K562 (cell line): ENCODE results near the gene DNMBP. TPM values are rescaled to one million over a fixed set of nuclear protein-coding genes. Genes with fewer than 3 reads are reported as not detected.

Experiments used
- ARID2 ChIP-seq: fragments of 450-650 bp; IDR thresholded peaks from 2 replicates; pipeline ENCODE4 v1.6.1; 2017; ENCODE audit warnings: antibody characterized with exemption, mild to moderate bottlenecking
- CTCF ChIP-seq, 3 experiments: IDR thresholded peaks in 2 of 3; conservative IDR thresholded peaks in 1 of 3; 2 replicates each; pipeline ENCODE4 v1.5.1; 2011 to 2012; ENCODE audit warnings: low read length in 3 of 3, mild to moderate bottlenecking in 3 of 3, control low read depth in 2 of 3, improper control_type of control experiment in 1 of 3, inconsistent platforms in 1 of 3, low read depth in 1 of 3, mixed read lengths in 1 of 3, moderate library complexity in 1 of 3; ENCODE audit not compliant: insufficient read depth in 2 of 3
- GTF2E2 ChIP-seq: fragments of 200-800 bp; sonication (Bioruptor generic); IDR thresholded peaks from 2 replicates; pipeline ENCODE4 v1.6.1; 2016; ENCODE audit warnings: missing genetic modification characterization, missing compliant biosample characterization
- NFXL1 ChIP-seq: fragments of 450-650 bp; formaldehyde crosslinking; IDR thresholded peaks from 2 replicates; pipeline ENCODE4 v1.4.0; 2021; ENCODE audit warnings: mild to moderate bottlenecking
- RAD21 ChIP-seq, 2 experiments: fragments of 250-450 bp in 1 of 2; fragments of 450-650 bp in 1 of 2; sonication (Bioruptor Pico) in 1 of 2; formaldehyde crosslinking in 1 of 2; IDR thresholded peaks in 1 of 2; conservative IDR thresholded peaks in 1 of 2; 2 replicates each; pipeline versions ENCODE4 v1.4.0 to v1.8.0; 2020 to 2022; ENCODE audit warnings: mild to moderate bottlenecking in 2 of 2, moderate library complexity in 1 of 2
- REST ChIP-seq, 2 experiments: fragments of 450-650 bp; formaldehyde crosslinking in 1 of 2; IDR thresholded peaks; 2 replicates each; pipeline versions ENCODE4 v1.4.0 to v1.6.1; 2014 to 2020; ENCODE audit warnings: mild to moderate bottlenecking in 2 of 2, borderline replicate concordance in 1 of 2, low read depth in 1 of 2
- SMC3 ChIP-seq: conservative IDR thresholded peaks from 2 replicates; pipeline ENCODE4 v1.6.1; 2011; ENCODE audit warnings: low read depth, low read length, improper control_type of control experiment; ENCODE audit not compliant: insufficient read depth
- SP2 ChIP-seq: IDR thresholded peaks from 2 replicates; pipeline ENCODE4 v1.6.1; 2011; ENCODE audit warnings: mild to moderate bottlenecking, low read depth, low read length, moderate library complexity; ENCODE audit not compliant: poor library complexity, severe bottlenecking; ENCODE audit errors: extremely low read depth
- polyA plus RNA-seq, 8 experiments: library from polyadenylated mRNA; depleted of rRNA in 4 of 8; stranded (reverse) in 5 of 8; unstranded in 3 of 8; fragments of >200 nt; fragmentation: Nextera tagmentation in 2 of 8; fragmentation: Illumina TruSeq in 1 of 8; extraction: Ambion mirVana in 2 of 8; extraction: Trizol in 1 of 8; gene quantifications; 2 replicates each; pipeline versions ENCODE4 v1.2.1 to v1.2.3, GENCODE V29; 2011 to 2014; ENCODE audit warnings: inconsistent platforms in 1 of 8, missing spikeins in 1 of 8
- total RNA-seq, 7 experiments: library from RNA; depleted of rRNA in 6 of 7; stranded (reverse); fragments of >200 nt in 6 of 7; fragmentation: Illumina TruSeq in 2 of 7; extraction: Trizol in 2 of 7; gene quantifications; 2 replicates each; pipeline versions ENCODE4 v1.2.1 to v1.2.3, GENCODE V29; 2011 to 2021; ENCODE audit warnings: low replicate concordance in 1 of 7

Gene DNMBP
- total and polyA plus RNA-seq, 9 of the 15 experiments (the other 6 are each of a cell fraction or from before 2014, with no cell fraction given), result 0.83 to 3.7 (median 2.2) TPM

DNA sequence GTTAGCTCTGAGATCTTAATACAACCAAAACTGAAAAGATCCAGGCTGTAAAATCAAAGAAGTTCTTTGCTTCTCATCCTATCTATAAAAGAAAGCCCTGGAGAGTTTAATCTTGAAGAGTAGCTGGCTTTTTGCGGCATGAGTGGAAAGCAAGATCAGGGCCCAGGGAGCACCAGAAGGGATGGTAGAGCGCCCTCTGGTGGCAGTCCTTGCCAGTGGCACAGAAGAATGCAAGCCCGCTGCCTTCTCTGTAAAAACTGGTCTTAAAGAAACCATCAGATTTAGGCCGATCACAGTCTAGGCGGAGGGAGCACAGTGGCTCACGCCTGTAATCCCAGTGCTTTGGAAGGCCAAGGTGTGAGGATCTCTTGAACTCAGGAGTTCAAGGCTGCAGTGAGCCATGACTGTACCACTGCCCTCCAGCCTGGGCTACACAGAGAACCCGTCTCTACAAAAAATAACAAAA, 36.3 kb upstream of the DNMBP start (continued):
- TF ChIP-seq SP2, result no peak
- TF ChIP-seq ARID2, result 0 out of 2 replicates have a peak, but pooled peaks have one; percentile 32
- peak; percentile 77 to 85 for TF ChIP-seq RAD21 (CRISPR knock-in tag; conservative IDR thresholded peaks at IDR 0.05 in 1 of 2, IDR thresholded peaks at IDR 0.05 in 1 of 2)
- TF ChIP-seq NFXL1 (CRISPR knock-in tag), result no peak
- peak; percentile 77 to 80 (median 79) for TF ChIP-seq CTCF (IDR thresholded peaks at IDR 0.05 in 2 of 3, conservative IDR thresholded peaks at IDR 0.05 in 1 of 3; ENCODE audit: insufficient read depth in 2 of 3, low read depth in 1 of 3, low read length in 3 of 3)
- TF ChIP-seq SMC3, result peak; percentile 85
- TF ChIP-seq REST (IDR thresholded peaks at IDR 0.05; ENCODE audit: borderline replicate concordance), result peak; percentile 79; the same call in 1 of the 2 replicates
- TF ChIP-seq REST (CRISPR knock-in tag; IDR thresholded peaks at IDR 0.05; ENCODE audit: low read depth), result no peak
- no peak for TF ChIP-seq GTF2E2 (tag)
